Activated effector memory CD4-positive, alpha-beta T cell treated with Interleukin-2 at 50 U/mL for 16 hours (primary cell): ENCODE results near the gene CD69.
"Not testable (repeated sequence)": the region's sequence is repeated elsewhere in the genome, so short reads cannot be mapped to it uniquely, and the experiment has no call there.

Experiments
- DNase-seq: peaks from one replicate; pipeline ENCODE4 v3.0.0-alpha.2; 2020

Gene CD69

GRCh38 chr12:9713032-9713558, 47.6 kb downstream of the CD69 start:
- not testable (repeated sequence) for DNase-seq

GRCh38 chr12:9711664-9712063, 49.0 kb downstream of the CD69 start:
- DNase-seq = no peak

GRCh38 chr12:9710584-9711375, 49.9 kb downstream of the CD69 start:
- DNase-seq = no peak

- no peak for DNase-seq
These were observed 51.8 kb downstream of the CD69 start for GRCh38 chr12:9708853-9709252.

- DNase-seq = peak; percentile 53
These were observed 52.6 kb downstream of the CD69 start for GRCh38 chr12:9707864-9708808.

GRCh38 chr12:9707356-9707755, 53.3 kb downstream of the CD69 start:
- DNase-seq = no peak

GRCh38 chr12:9706086-9706685, 54.5 kb downstream of the CD69 start:
- DNase-seq = no peak

- not testable (repeated sequence) for DNase-seq
These were observed 56.1 kb downstream of the CD69 start for GRCh38 chr12:9704561-9704960.
